Panc1 (cell line): Measurements from ENCODE around the gene TMEM107.

ENCODE experiments used
- CTCF ChIP-seq: fragments of 450-650 bp; IDR thresholded peaks from 2 replicates; pipeline ENCODE4 v1.5.1; 2017; ENCODE audit warnings: mild to moderate bottlenecking
- POLR2AphosphoS5 ChIP-seq: IDR thresholded peaks from 2 replicates; pipeline ENCODE4 v1.6.1; 2012; ENCODE audit warnings: mild to moderate bottlenecking, low read depth, low read length, moderate library complexity
- TCF7L2 ChIP-seq: IDR thresholded peaks from 2 replicates; pipeline ENCODE4 v1.6.1; 2011; ENCODE audit warnings: mild to moderate bottlenecking, low read depth, low read length, inconsistent platforms

- TF ChIP-seq TCF7L2 (no peak), CTCF (peak; percentile 11; the same call in 1 of the 2 replicates), POLR2AphosphoS5 (peak; percentile 62)
Observed at GRCh38 chr17:8187517-8188262, 11.5 kb upstream of the TMEM107 start.
